Caki2 (cell line): ENCODE results near the gene F3. TPM values are rescaled to one million over a fixed set of nuclear protein-coding genes. Genes with fewer than 3 reads are reported as not detected.
"Not testable (repeated sequence)": the region's sequence is repeated elsewhere in the genome, so short reads cannot be mapped to it uniquely, and the experiment has no call there.

Source experiments
- DNase-seq: peaks from one replicate; pipeline ENCODE4 v3.0.0-alpha.2; 2015; ENCODE audit warnings: low read depth
- in situ Hi-C: cut with HindIII; loops from 2 replicates; pipeline ENCODE4 v1.10.0; 2016; ENCODE audit warnings: low sequenced_read_pairs, low pct_unique_long_range_greater_than_20kb, mixed read lengths
- total RNA-seq: library from RNA; depleted of rRNA; stranded (reverse); fragments of >200 nt; shearing (Covaris generic); gene quantifications from 2 replicates; pipeline ENCODE4 v1.2.3, GENCODE V29; 2014; ENCODE audit warnings: low replicate concordance; rRNA removed

F3 gene
- total RNA-seq: 3.4 and 6.6 TPM in 2 replicates

DNA sequence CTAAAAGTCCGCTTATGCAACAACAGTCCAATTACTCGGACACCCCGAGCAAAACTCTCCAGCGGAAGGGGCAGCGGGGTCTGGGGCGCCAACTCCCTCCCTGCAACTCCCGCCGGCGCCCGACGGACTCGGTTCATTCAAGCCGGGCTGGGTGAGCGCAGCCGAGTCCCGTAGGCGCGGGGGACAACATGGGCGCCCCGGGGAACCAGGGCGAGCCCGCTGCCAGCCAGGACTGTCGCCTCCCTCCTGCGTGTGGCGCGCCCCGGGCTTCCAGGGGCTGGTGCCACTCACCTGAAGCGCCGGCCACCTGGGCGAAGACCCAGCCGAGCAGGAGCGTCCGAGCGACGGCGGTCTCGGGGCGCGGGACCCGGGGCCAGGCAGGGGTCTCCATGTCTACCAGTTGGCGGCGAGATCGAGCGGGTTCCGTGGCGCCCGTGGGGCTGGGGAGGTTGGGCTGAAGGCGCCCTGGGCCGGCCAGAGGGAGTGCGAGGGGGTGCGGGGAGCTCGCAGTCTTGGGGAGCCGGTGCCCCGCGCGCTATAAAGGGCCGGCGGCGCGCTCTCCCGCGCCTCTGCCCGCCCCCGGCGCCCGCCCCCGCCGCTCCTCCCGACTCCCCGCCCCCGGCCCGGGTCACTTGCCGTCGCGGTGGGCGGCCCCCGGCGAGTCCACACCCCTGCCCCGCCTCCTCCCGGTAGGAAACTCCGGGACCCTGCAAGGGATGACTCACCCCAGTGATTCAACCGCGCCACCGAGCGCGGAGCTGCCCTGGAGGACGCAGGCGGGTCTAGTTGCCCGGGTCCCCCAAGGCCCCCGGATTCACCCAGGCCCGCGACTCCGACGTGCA is at the start of gene F3:
Gene F3, minus strand, starts transcription at position 514 of the 842 bp plus-strand sequence. Its CDS starts 123 bp downstream, at position 391.
- DNase-seq: peak; percentile 53
- in situ Hi-C loops: no loop called here

DNA sequence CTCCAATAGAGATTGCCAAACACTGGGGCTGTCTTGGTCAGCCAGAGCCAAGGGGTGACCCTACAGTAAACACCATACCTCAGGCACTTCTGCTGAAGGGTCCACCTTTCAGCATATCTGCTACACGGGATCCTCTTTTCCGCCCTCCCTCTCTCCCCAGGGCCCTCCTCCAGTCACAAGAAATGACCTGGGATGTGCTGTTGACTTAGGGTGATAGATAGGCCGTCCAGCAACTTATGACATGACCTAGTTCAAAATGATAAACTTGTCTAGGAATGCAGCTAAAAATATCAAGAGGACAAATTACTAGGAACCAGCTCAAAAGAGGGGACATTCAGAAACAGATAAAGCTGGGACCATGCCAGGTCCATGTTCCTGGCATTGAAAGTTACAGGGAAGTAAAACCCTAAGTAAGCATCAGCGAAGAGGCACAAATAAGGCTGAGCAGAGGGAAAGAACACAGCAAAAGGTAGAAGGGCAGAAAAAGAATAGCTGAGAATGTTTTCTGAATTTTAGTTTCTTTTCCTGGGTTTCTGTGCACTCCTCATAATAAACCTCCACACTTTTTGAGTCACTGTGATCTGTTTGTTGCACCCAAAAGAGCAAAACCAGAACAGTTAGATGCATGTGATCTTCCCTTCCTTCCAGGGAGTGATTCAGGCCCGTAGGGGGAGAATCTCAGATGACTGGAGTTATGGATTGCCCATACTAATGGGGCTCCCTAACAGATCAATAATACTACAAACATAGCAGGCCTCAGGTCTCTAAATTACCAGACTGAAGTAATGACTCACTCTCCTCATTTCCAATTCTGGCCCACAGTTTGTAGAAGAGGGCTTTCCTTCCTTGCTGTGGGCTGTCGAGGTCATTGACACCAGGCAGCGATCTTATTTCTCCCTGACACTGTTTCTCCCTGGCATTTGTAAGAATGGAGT is 48.9 kb upstream of the F3 start:
- in situ Hi-C loops: no loop called here

DNA sequence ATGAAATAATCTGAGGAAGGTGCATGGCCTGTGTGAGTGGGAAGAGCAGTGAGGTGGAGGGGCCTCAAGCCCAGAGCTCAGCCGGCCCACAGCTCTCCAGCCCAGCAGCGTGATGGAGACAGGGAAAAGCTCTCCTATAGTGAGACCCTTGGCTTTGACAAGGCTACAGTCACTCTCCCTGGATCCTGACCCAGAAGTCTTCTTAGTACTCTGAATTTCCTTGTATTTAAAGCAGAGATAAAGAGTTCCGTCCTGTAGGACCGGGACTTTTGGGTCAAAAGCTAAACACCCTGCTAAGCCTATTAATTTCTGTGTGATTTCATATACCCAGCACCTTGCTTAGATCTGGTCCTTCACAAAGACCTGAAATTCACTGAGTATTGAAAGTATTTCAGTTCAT is 48.2 kb upstream of the F3 start:
- in situ Hi-C loops: no loop called here
- no peak for DNase-seq

More for the DNA sequence above, 48.9 kb upstream of the F3 start:
- no peak for DNase-seq

DNA sequence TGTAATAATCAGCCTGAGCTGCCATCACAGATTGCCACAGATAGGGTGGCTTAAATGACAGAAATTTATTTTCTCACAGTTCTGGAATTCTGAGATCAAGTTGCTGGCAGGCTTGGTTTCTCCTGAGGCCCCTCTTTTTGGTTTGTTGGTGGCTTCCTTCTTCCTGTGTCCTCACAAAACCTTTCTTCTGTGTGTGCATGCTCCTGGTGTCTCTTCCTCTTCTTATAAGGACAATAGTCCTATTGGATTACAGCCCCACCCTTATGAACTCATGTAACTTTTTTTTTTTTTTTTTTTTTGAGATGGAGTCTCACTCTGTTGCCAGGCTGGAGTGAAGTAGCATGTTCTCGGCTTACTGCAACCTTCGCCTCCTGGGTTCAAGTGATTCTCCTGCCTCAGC is 41.0 kb upstream of the F3 start:
- in situ Hi-C loops: no loop called here
- DNase-seq: no peak

DNA sequence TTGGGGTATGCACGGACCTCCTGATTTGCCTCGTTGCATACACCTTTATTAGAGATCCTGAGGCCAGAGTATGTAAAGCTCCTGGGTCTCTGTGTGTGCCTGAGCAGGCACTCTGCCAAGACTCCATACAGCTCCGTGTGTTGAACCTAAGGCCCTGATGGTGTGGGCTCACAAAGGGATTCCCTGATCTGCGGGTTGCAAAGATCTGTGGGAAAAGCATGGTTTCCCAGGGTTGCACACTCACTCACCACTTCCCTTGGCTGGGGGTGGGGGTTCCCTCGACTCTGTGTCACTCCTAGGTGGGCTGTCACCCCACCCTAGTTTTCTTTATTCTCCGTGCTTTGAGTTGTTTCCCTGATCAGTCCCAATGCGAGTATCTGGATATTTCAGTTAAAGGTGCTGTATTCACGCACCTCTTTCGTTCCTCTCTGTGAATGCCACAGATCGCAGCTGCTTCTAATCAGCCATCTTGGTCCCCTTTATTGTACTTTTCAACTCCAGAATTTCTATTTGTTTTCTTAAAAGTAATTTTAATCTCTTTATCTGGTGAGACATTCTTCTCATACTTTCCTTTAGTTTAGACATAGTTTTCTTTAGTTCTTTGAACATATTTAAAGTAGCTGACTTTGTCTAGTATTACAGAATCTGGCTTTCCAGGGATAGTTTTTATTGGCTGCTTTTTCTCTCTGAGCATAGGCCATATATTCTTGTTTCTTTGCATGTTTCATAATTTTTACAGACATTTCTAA is 39.0 kb upstream of the F3 start:
- in situ Hi-C loops: no loop called here
- DNase-seq: no peak

DNA sequence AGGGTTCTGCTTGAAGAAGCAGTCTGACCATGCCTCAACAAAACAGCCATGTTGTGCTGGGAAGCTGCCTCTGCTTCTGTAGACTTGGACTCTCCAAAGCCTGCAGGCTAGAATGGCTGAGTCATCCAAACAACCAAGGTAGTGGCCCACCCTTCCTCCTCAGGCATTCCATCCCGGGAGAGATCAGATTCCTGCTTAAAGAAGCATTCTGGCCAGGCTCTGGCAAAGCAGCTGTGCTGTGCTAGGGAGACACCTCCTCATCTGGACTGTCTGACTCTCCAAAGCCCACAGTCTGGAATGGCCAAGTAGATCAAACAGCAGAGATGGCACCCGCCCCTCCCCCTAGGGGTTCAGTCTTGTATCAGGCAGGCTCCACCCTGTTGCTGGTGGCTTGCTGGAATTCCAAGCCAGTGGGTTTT is 38.3 kb upstream of the F3 start:
- peak; percentile 51 for DNase-seq
- in situ Hi-C loops: no loop called here

DNA sequence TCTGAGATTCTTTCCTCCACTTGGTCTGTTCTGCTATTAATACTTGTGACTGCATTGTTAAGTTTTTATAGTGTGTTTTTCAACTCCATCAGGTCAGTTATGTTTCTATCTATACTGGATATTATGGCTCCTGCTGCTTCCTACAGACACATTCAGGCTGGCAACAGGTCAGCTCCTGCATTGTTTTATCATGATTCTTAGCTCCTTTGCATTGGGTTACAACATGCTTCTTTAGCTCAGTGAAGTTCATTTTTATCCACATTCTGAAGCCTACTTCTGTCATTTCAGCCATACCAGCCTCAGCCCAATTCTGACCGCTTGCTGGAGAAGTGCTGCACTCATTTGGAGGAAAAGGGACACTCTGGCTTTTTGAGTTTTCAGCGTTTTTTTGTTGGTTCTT is 37.3 kb upstream of the F3 start:
- in situ Hi-C loops: no loop called here
- no peak for DNase-seq

DNA sequence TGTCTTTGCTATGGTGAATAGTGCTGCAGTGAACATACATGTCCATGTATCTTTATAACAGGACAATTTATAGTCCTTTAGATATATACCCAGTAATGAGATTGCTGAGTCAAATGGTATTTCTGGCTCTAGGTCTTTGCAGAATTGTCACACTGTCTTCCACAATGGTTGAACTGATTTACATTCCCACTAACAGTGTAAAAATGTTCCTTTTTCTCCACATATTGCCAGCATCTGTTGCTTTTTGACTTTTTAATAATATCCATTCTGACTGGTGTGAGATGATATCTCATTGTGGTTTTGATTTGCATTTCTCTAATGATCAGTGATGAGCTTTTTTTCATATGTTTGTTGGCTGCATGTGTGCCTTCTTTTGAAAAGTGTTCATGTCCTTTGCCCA is 32.4 kb upstream of the F3 start:
- in situ Hi-C loops, DNase-seq: not testable (repeated sequence)

DNA sequence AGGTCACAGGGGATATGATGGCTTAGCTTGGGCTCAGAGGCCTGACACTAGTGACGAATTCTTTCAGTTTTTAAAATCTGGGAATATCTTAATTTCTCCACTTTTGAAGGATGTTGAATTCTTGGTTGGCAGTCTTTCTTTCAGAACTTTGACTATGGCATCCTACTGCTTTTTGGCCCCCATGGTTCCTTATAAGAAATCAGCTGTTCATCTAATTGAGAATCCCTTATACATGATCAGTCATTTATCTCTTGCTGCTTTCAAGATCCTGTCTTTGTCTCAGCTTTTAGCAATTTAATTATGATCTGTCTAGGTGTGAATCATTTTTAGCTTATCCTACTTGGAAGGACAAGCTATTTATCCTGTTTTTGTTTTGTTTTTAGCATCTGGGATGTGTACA is 31.2 kb upstream of the F3 start:
- in situ Hi-C loops: no loop called here

DNA sequence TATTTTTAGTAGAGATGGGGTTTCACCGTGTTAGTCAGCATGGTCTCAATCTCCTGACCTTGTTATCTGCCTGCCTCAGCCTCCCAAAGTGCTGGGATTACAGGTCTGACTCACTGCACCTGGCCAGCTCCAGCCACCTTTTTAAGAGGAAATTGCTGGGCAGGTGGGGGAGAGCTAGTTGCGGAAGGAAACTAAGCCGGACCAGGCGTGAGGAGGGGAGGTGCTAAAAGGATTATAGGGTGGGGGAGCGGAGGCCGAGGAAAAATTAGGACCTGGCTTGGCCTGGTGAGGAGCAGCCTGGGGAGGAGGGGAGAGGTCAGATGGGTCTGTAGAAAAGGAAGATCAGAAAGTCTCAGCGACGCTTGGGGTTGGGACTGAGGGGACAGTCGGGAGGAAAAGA is 29.4 kb upstream of the F3 start:
- DNase-seq, in situ Hi-C loops: not testable (repeated sequence)

More for the DNA sequence above, 31.2 kb upstream of the F3 start:
- DNase-seq: no peak

DNA sequence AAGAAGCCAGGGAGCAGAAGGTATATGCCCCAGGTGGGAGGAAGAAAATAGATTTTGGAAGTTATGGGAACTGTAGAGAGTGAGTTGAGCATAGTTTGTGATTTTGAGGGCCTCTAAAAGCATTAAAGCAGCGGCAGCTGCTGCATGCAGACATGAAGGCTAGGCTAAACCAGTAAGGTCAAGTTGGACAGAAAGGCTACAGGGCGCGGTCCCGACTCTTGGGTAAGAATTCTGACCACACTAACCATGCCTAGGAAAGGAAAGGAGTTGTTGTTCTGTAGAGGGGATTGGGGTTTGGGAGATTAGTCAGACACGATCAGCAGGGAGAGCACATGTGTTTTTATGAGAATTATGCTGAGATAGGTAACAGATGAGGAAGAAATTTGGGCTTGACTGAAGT is 27.2 kb upstream of the F3 start:
- in situ Hi-C loops, DNase-seq: not testable (repeated sequence)

DNA sequence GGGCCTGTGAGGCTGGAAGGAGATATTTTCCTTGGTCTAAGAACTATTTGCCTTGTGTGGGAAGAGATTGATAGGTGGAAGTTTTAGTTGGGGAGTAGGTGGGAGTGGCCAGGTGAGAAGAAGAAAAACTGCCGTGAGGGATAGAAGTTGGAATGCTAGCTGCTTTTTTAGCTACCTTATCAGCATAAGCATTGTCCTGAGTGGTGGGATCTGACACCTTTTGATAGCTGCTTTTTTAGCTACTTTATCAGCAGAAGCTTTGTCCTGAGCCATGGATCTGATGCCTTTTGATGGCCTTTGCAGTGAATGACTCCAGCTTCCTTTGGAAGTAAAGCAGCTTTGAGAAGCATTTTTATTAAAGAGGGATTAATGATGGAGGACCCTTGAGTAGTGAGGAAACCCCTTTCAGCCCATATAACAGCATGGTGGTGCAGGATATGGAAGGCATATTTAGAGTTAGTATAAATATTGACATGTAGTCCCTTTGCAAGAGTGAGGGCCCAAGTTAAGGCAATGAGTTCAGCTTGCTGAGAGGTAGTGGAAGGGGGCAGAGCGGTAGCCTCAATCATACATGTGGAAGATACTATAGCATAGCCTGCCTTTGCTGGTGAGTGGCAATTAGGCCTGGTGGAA is 26.5 kb upstream of the F3 start:
- DNase-seq, in situ Hi-C loops: not testable (repeated sequence)

DNA sequence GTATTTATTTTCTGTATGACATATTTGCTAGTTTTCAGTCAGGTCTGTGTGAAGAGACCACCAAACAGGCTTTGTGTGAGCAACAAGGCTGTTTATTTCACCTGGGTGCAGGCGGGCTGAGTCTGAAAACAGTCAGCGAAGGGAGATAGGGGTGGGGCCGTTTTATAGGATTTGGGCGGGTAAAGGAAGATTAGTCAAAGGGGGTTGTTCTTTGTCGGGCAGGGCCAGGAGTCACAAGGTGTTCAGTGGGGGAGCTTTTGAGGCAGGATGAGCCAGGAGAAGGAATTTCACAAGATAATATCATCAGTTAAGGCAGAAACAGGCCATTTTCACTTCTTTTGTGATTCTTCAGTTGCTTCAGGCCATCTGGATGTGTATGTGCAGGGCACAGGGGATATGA is 24.9 kb upstream of the F3 start:
- in situ Hi-C loops, DNase-seq: not testable (repeated sequence)

DNA sequence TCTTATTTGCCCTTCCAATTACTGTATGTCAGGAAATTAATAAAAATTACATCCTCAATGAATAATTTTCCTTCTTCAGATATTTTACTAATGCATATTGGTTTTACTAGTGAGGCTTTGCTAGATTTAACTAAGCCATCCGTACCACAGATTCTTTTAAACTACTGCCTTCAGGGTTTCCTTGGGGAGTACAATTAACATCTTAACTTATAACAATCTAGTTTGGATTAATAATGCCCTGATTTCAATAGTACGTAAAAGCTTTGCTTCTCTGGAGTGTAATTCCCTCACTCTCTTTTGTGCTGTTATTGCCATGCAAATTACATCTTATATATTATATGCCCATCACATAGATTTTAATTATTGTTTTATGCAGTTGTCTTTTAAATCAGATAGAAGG is 24.3 kb upstream of the F3 start:
- in situ Hi-C loops: no loop called here
- no peak for DNase-seq

DNA sequence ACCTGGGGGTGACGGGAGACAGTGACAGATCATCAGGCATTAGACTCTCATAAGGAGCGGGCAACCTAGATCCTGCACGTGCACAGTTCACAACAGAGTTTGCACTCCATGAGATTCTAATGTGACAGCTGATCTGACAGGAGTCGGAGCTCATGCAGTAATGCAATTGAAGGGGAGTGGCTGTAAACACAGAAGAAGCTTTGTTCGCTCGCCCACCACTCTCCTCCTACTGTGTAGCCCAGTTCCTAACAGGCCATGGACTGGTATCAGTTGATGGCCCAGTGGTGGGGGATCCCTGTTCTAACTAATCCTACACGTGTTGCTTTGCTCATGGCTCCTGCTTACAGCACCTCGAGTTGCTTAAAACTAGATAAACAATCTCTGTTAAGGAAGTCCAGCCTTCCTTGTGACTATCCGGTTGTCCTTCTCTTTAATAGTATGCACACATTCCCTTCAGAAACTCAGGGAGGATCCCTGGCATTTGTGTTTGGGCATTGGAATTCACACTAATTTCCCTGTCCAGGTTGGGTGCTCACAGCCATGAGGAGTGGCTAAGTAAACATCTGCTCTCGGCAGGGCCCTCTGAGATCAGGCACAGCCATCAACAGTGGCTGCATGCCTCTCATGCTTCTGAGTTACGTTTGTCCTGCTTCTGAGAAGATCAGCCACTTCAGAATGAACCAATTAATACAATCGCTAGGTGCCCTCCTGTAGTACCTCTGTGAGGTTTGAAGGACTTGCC is 21.1 kb upstream of the F3 start:
- DNase-seq: peak; percentile 56
- in situ Hi-C loops: no loop called here

DNA sequence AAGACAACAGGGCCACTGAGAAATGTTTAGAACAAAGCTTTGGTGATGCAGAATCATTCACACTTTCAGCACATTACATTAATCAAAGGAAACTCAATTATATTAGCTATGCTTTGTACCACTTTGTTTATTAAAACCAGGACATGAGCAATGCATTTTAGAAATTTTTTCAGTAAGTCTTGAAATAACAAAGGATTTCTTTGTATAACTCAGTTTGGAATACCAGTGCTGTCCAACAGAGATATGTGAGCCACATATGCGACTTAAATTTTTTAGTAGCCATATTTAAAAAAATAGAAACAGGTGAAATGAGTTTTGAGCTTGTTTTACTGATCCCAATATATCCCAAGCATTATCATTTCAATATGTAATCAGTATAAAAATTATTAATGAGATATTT is 18.8 kb upstream of the F3 start:
- DNase-seq: no peak

DNA sequence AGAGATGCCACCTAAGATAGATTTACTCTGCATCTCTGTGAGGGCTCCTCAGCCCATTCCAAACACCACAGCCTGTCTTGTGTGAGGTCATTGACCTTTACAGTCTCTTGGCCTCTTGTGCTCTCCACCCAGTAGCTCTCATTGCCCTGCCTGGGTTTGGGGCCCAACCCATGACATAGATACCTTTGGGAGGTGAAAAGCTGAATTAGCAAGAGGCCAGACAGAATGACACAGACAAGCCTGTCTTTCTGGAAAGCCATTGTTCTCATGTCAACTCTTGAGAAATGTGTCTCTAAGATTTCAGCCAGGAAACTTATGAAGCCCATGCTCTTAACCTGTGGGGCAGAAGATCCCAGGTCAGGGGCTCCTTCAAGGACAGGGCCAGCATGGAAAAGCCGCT is 18.4 kb upstream of the F3 start:
- no peak for DNase-seq
- in situ Hi-C loops: no loop called here

More for the DNA sequence above, 18.8 kb upstream of the F3 start:
- in situ Hi-C loops: no loop called here
